Right cardiac atrium (tissue), 5 donors: ENCODE data around the gene FBXO2. TPM values are rescaled to one million over a fixed set of nuclear protein-coding genes. Genes with fewer than 3 reads are reported as not detected.

ENCODE experiments used
- ATAC-seq, 2 donors: fragments of 200-7000 bp; cut with Tn5 transposase; one replicate each; pipeline versions ENCODE4 v1.8.0 to v1.9.1; 2020; ENCODE audit warnings: moderate library complexity in 2 of 2, mild to moderate bottlenecking in 1 of 2
- DNase-seq, 3 donors: peaks; one replicate each; pipeline ENCODE4 v3.0.0-alpha.2; 2020
- H3K27ac ChIP-seq: one replicate; pipeline ENCODE4 v1.5.1; 2013; ENCODE audit warnings: mild to moderate bottlenecking, low read length, control low read depth, moderate library complexity
- H3K27me3 ChIP-seq: one replicate; pipeline ENCODE4 v1.6.1; 2013; ENCODE audit not compliant: control insufficient read depth, insufficient read depth
- H3K4me1 ChIP-seq: one replicate; pipeline ENCODE4 v1.6.1; 2013; ENCODE audit warnings: low read length; ENCODE audit not compliant: control insufficient read depth, insufficient read depth
- H3K4me3 ChIP-seq: one replicate; pipeline ENCODE4 v1.5.1; 2013; ENCODE audit warnings: low read length, control low read depth
- H3K9me3 ChIP-seq: one replicate; pipeline ENCODE4 v1.6.1; 2013; ENCODE audit warnings: low read length; ENCODE audit not compliant: control insufficient read depth
- WGBS: extraction: QIAGEN DNeasy Blood & Tissue Kit; methylation state at CpG from one replicate; pipeline ENCODE4 v1.1.7; 2013; 5-methylcytosine and 5-hydroxymethylcytosine counted together
- intact Hi-C, 4 donors: fragments of 100-400 bp; cut with DNase I; formaldehyde crosslinking; loops; one replicate each; pipeline versions ENCODE4 v1.11.0 to v1.14.0; 2022 to 2023
- polyA plus RNA-seq: library from polyadenylated mRNA; stranded (reverse); fragments of 200-250 nt; gene quantifications from one replicate; pipeline ENCODE4 v1.2.3, GENCODE V29; 2013
- total RNA-seq, 4 donors: library from RNA; stranded (reverse); fragmentation: NEBNext Ultra II Directional; extraction: Animal tissue kit (Norgen Biotek cat#: 25700); gene quantifications; one replicate each; pipeline ENCODE4 v1.2.1, GENCODE V29; 2021
- donor health status: healthy with polysubstance abuse.
- donor health status: DM: no; HTN: yes; CAD: no.
- donor health status: DM: no; HTN: no; CAD: no.
- donor health status: DM: no; HTN: yes; CAD: no; lungs with severe emphysema.
- donor health status: DM: yes; HTN: yes; CAD: no.

Gene FBXO2
- total and polyA plus RNA-seq, 5 donors: 5.4 to 14.0 (median 7.1) TPM

DNA sequence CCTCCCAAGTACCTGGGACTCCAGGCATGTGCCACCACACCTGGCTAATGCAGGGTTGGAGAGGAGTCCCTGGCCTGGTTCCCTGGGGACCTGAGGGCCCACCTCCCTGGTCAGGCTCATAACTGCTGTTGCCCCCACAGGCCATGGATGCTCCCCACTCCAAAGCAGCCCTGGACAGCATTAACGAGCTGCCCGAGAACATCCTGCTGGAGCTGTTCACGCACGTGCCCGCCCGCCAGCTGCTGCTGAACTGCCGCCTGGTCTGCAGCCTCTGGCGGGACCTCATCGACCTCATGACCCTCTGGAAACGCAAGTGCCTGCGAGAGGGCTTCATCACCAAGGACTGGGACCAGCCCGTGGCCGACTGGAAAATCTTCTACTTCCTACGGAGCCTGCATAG is 14.3 kb upstream of the FBXO2 start:
- intact Hi-C loops: loop anchor here in 1 of 4 donors (10.0 kb wide), 1 partner anchor 56 kb away; no protein-coding TSS in a partner anchor
- Histone ChIP-seq H3K4me1 (no peaks in the 10 kb centered on the region), H3K27me3 (no peaks in the 10 kb centered on the region), H3K4me3 (no peak overlapping the region), H3K9me3 (no peaks in the 10 kb centered on the region), H3K27ac (no peak overlapping the region)
- WGBS: 80% methylated on average over 14 of the region's 14 CpGs
- no peak for ATAC-seq
- DNase-seq: no peak

DNA sequence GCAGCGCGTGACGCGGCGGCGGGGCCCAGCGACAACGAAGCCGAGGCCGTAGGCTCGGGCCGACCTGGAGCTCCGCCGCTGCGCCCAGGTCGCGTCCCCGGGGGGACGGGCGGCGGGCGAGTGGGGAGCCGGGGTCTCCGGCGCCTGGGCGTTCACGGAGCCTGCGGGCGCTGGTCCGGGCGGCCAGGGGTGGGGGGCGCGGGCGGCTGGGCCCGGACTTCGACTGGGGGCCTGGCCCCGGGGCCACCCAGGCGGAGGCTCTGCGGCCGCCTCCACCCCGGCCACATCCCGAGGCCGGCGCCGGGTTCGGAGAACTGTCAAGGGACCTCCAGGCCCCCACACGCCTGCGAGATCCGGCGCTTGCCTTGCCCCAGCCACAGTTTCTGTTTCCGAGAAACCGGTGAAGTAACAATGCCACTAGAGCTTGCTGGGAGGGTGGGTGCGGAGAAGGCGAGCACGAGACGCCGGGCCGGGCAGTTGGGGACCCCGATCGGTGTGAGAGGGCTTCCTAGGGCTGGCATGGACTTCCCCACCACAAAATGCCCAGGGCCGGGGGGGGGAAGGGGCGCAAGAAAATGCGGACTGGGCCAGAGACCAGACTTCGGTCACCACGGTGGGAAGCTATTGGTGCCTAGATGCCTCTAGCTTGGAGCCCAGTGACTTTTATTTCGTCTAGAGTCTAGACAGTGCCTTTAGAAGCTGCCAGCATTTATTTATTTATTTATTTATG is 10.3 kb upstream of the FBXO2 start:
- DNase-seq: peak; percentile 40 to 78 (median 77)
- under 1% methylated on average over 66 of the region's 66 CpGs for WGBS

DNA sequence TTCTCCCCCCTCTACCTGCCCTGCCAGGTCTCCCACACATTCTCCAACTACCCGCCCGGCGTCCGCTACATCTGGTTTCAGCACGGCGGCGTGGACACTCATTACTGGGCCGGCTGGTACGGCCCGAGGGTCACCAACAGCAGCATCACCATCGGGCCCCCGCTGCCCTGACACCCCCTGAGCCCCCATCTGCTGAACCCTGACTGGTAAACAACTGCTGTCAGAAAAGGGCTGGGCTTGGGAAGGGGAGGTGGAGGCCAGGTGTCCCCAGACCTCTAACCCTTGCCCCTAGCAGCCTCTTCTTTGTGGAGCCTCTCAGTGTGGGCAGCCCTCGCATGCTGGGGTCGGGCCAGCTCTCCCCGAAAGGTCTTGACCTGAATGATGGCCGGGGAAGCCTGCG is 6.9 kb upstream of the FBXO2 start:
- 90% methylated on average over 17 of the region's 17 CpGs for WGBS
- no peak overlapping the region for H3K4me3 ChIP-seq
- H3K9me3 ChIP-seq: no peaks in the 10 kb centered on the region
- H3K4me1 ChIP-seq: no peaks in the 10 kb centered on the region
- H3K27me3 ChIP-seq: no peaks in the 10 kb centered on the region
- ATAC-seq (no peak), DNase-seq (peak in 1 of 3 donors; percentile 39)
- intact Hi-C loops: loop anchor here in 2 of 4 donors (5.0 to 10.0 kb wide), 2 partner anchors 46 to 64 kb away; no protein-coding TSS in a partner anchor
- H3K27ac ChIP-seq: no peak overlapping the region

More for the DNA sequence above, 10.3 kb upstream of the FBXO2 start:
- Histone ChIP-seq H3K4me1 (no peaks in the 10 kb centered on the region), H3K27me3 (no peaks in the 10 kb centered on the region), H3K9me3 (no peaks in the 10 kb centered on the region), H3K4me3 (peak overlapping the region; percentile 76), H3K27ac (no peak overlapping the region)
- intact Hi-C loops: loop anchor here in 2 of 4 donors (5.0 to 10.0 kb wide), 2 partner anchors 43 to 60 kb away; no protein-coding TSS in a partner anchor
- ATAC-seq: peak; percentile 47 to 48

DNA sequence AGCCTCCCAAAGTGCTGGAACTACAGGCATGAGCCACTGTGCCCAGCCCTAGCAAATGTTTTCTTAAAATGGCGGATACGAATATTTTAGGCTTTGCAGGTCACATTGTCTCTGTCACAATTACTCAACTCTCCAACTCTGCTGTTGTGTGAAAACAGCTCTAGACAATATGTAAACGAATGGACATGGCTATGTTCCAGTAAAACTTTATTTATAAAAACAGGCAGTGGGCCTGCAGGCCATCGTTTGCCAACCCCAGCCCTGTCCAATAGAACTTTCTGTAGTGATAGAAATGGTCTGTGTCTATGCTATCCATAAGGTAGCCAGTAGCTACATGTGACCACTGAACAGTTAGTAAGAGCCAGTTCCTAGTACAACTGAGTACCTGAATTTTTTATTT is 5.5 kb upstream of the FBXO2 start:
- DNase-seq (no peak), ATAC-seq (no peak)
- no peak overlapping the region for H3K27ac ChIP-seq
- intact Hi-C loops: loop anchor here (5.0 to 10.0 kb wide), 4 partner anchors 45 to 225 kb away; no protein-coding TSS in a partner anchor
- no peaks in the 10 kb centered on the region for H3K27me3 ChIP-seq
- H3K4me3 ChIP-seq: no peak overlapping the region
- WGBS: 75% methylated on average over 4 of the region's 4 CpGs
- H3K4me1 ChIP-seq: no peaks in the 10 kb centered on the region
- H3K9me3 ChIP-seq: no peaks in the 10 kb centered on the region

- Histone ChIP-seq H3K27me3 (no peaks in the 10 kb centered on the region), H3K27ac (no peak overlapping the region), H3K4me1 (no peaks in the 10 kb centered on the region), H3K9me3 (no peaks in the 10 kb centered on the region), H3K4me3 (no peak overlapping the region)
- DNase-seq: peak in 1 of 3 donors; percentile 44
- WGBS: 84% methylated on average over 23 of the region's 23 CpGs
- ATAC-seq: no peak
- intact Hi-C loops: loop anchor here in 2 of 4 donors (10.0 kb wide), 2 partner anchors 46 to 226 kb away; no protein-coding TSS in a partner anchor
Observed at GRCh38 chr1:11658542-11658941, 4.3 kb upstream of the FBXO2 start.

- intact Hi-C loops: loop anchor here in 2 of 4 donors (10.0 kb wide), 2 partner anchors 47 to 227 kb away; no protein-coding TSS in a partner anchor
Observed at GRCh38 chr1:11657654-11658053, 3.4 kb upstream of the FBXO2 start.

GRCh38 chr1:11654939-11655808 is 945 bp upstream of the FBXO2 start:
- Histone ChIP-seq H3K4me3 (peak overlapping the region; percentile 82), H3K4me1 (no peaks in the 10 kb centered on the region), H3K27ac (no peak overlapping the region), H3K9me3 (no peaks in the 10 kb centered on the region), H3K27me3 (no peaks in the 10 kb centered on the region)
- ATAC-seq (no peak), DNase-seq (peak in 2 of 3 donors; percentile 28 to 46)
- WGBS: 10% methylated on average over 45 of the region's 45 CpGs
- intact Hi-C loops: loop anchor here in 3 of 4 donors (5.0 to 10.0 kb wide), 4 partner anchors 50 to 230 kb away; no protein-coding TSS in a partner anchor

More at GRCh38 chr1:11657654-11658053, 3.4 kb upstream of the FBXO2 start:
- H3K27me3 ChIP-seq: no peaks in the 10 kb centered on the region
- no peaks in the 10 kb centered on the region for H3K4me1 ChIP-seq
- ATAC-seq (no peak), DNase-seq (no peak)
- no peak overlapping the region for H3K4me3 ChIP-seq
- WGBS: 74% methylated on average over 6 of the region's 6 CpGs
- H3K9me3 ChIP-seq: no peaks in the 10 kb centered on the region
- no peak overlapping the region for H3K27ac ChIP-seq

GRCh38 chr1:11653861-11654136 is 430 bp downstream of the FBXO2 start:
- intact Hi-C loops: loop anchor here in 3 of 4 donors (5.0 to 10.0 kb wide), 4 partner anchors 51 to 231 kb away; no protein-coding TSS in a partner anchor
- no peak overlapping the region for H3K27ac ChIP-seq
- peaks cover 2% of the 10 kb centered on the region for H3K4me1 ChIP-seq
- ATAC-seq (no peak), DNase-seq (peak in 1 of 3 donors; percentile 63)
- peak overlapping the region; percentile 82 for H3K4me3 ChIP-seq
- 54% methylated on average over 7 of the region's 7 CpGs for WGBS
- no peaks in the 10 kb centered on the region for H3K27me3 ChIP-seq
- no peaks in the 10 kb centered on the region for H3K9me3 ChIP-seq

GRCh38 chr1:11653101-11653860 is 948 bp downstream of the FBXO2 start:
- DNase-seq (peak in 1 of 3 donors; percentile 54), ATAC-seq (no peak)
- H3K27me3 ChIP-seq: no peaks in the 10 kb centered on the region
- peaks cover 2% of the 10 kb centered on the region for H3K4me1 ChIP-seq
- no peak overlapping the region for H3K27ac ChIP-seq
- H3K9me3 ChIP-seq: no peaks in the 10 kb centered on the region
- H3K4me3 ChIP-seq: no peak overlapping the region
- 64% methylated on average over 17 of the region's 17 CpGs for WGBS
- intact Hi-C loops: loop anchor here in 3 of 4 donors (5.0 to 10.0 kb wide), 4 partner anchors 52 to 232 kb away; no protein-coding TSS in a partner anchor

DNA sequence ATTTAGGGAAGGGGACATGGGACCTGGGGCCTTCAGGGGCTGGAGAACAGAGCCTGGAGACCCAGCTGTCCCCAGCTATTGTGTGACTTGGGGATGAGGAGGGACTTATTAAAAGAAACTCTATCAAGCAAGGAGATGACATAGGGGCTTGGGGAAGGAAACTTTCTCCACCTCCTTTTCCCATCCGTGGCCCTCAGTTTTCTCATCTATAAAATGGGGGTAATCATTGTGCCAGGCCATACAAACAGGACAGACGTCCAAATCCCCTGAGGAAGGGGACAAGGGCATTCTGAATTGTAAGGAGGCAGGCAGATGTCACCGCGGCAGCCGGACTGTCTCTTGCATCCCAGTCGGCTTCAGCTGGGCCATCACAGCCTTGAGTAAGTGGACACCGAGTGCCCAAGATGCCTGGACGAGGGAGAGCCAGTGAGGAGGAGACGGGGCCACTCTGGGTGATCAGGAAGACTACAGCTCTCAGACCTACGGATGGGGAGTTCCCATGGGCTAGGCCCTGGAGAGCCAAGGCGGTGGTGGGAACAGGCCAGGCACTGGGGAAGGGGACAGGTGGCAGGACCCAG is 1.9 kb downstream of the FBXO2 start:
- Histone ChIP-seq H3K4me1 (peaks cover 2% of the 10 kb centered on the region), H3K27ac (no peak overlapping the region), H3K27me3 (no peaks in the 10 kb centered on the region), H3K4me3 (no peak overlapping the region), H3K9me3 (no peaks in the 10 kb centered on the region)
- peak in 2 of 3 donors; percentile 38 to 41 for DNase-seq
- 82% methylated on average over 11 of the region's 11 CpGs for WGBS
- ATAC-seq: no peak
- intact Hi-C loops: loop anchor here in 3 of 4 donors (5.0 to 10.0 kb wide), 4 partner anchors 53 to 233 kb away; no protein-coding TSS in a partner anchor
